Endothelial cell of umbilical vein (primary cell): ENCODE results near the gene DXO.
"Not testable (repeated sequence)": the region's sequence is repeated elsewhere in the genome, so short reads cannot be mapped to it uniquely, and the experiment has no call there.

Source experiments
- EZH2 ChIP-seq: IDR thresholded peaks from 2 replicates; pipeline ENCODE4 v1.6.1; 2012; ENCODE audit warnings: borderline replicate concordance, low read depth, mild to moderate bottlenecking, moderate library complexity, low read length, inconsistent platforms; ENCODE audit not compliant: severe bottlenecking
- GATA2 ChIP-seq: IDR thresholded peaks from 2 replicates; pipeline ENCODE4 v1.7.0; 2011; ENCODE audit warnings: low read depth, mild to moderate bottlenecking, moderate library complexity, mixed read lengths, low read length; ENCODE audit not compliant: insufficient read length, insufficient read depth
- JUN ChIP-seq: IDR thresholded peaks from 2 replicates; pipeline ENCODE4 v1.6.1; 2011; ENCODE audit warnings: borderline replicate concordance, low read depth; ENCODE audit not compliant: insufficient read length, insufficient read depth
- POLR2A ChIP-seq: IDR thresholded peaks from 2 replicates; pipeline ENCODE4 v1.6.1; 2012; ENCODE audit warnings: low read depth, mild to moderate bottlenecking, control low read depth, low read length
- POLR2AphosphoS5 ChIP-seq: IDR thresholded peaks from 2 replicates; pipeline ENCODE4 v1.6.1; 2012; ENCODE audit warnings: low read depth, mild to moderate bottlenecking, control low read depth, low read length, moderate library complexity; ENCODE audit not compliant: insufficient read depth
- TF ChIP-seq, protein P1 (sequence below), 2 donors: IDR thresholded peaks; 1 replicate in 1 of 2; 2 replicates in 1 of 2; pipeline ENCODE4 v1.5.1; 2011; ENCODE audit warnings: low read length in 2 of 2, mild to moderate bottlenecking in 2 of 2, moderate library complexity in 2 of 2, control low read depth in 1 of 2, inconsistent platforms in 1 of 2, low read depth in 1 of 2; ENCODE audit not compliant: insufficient read depth in 1 of 2; ENCODE audit errors: extremely low read depth in 1 of 2
- TF ChIP-seq, protein P2 (sequence below): IDR thresholded peaks from 2 replicates; pipeline ENCODE4 v1.6.1; 2011; ENCODE audit not compliant: insufficient read depth, insufficient read length

DNA sequence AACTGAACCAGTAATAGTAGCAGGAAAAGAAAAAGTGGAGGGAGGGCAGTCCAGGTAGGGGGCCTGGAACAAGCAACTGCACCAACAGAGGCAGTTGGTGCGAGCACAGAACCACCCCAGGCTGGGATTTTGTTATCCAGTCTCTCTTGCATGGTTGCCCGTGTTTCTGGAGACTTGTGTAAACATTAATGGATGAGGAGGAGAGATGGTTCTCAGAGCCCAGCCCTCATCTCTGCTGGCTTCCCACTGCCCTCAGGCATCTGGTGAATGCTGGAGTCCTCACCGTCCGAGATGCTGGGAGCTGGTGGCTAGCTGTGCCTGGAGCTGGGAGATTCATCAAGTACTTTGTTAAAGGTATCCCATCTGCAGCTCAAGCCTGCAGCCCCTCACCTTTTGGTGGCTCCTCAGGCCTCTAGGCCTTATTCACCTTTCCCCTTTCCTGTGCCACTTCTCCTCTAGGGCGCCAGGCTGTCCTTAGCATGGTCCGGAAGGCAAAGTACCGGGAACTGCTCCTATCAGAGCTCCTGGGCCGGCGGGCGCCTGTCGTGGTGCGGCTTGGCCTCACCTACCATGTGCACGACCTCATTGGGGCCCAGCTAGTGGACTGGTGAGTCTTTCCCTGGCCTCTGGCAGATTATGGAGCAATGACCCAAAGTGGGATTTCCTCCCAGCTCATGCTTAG, 8.4 kb upstream of the DXO start:
- TF ChIP-seq, protein P1, sequence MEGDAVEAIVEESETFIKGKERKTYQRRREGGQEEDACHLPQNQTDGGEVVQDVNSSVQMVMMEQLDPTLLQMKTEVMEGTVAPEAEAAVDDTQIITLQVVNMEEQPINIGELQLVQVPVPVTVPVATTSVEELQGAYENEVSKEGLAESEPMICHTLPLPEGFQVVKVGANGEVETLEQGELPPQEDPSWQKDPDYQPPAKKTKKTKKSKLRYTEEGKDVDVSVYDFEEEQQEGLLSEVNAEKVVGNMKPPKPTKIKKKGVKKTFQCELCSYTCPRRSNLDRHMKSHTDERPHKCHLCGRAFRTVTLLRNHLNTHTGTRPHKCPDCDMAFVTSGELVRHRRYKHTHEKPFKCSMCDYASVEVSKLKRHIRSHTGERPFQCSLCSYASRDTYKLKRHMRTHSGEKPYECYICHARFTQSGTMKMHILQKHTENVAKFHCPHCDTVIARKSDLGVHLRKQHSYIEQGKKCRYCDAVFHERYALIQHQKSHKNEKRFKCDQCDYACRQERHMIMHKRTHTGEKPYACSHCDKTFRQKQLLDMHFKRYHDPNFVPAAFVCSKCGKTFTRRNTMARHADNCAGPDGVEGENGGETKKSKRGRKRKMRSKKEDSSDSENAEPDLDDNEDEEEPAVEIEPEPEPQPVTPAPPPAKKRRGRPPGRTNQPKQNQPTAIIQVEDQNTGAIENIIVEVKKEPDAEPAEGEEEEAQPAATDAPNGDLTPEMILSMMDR (IDR thresholded peaks at IDR 0.05; ENCODE audit: extremely low read depth in 1 of 2, insufficient read depth in 1 of 2, low read depth in 1 of 2, low read length in 2 of 2) = not testable (repeated sequence)
- not testable (repeated sequence) for TF ChIP-seq POLR2AphosphoS5, POLR2A, EZH2, GATA2, JUN
- TF ChIP-seq, protein P2, sequence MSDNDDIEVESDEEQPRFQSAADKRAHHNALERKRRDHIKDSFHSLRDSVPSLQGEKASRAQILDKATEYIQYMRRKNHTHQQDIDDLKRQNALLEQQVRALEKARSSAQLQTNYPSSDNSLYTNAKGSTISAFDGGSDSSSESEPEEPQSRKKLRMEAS = not testable (repeated sequence)
